ENCODE results near the gene ZNF513. TPM values are rescaled to one million over a fixed set of nuclear protein-coding genes. Genes with fewer than 3 reads are reported as not detected.

ZNF513 gene
- total RNA-seq, 1 experiment from 2014 or later, result 19.2 TPM

DNA sequence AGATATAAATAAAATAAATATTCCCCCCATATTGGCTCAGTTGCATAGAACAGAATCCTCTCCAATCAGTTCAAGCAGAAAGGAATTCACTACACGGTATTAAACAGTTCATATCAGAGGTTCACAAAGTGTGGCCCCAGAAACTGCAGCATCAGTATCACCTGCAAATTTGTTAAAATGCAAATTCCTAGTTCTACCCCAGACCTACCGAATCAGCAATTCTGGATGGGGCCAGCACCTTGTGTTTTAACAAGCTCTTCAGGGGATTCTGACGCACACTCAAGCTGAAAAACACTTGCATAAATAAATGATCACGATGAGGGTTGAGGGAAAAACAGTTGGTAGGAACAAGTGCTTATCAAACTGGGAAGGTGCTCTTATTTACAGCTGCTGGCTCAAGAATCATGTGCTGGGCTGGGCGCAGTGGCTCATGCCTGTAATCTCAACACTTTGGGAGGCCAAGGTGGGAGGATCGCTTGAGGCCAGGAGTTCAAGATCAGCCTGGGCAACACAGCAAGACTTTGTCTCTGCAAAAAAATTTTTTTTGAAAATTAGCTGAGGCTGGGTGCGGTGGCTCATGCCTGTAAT, 30.3 kb downstream of the ZNF513 start:
- no peaks in the 10 kb centered on the region for H3K27me3 Mint-ChIP-seq (ENCODE audit: insufficient read depth, unreplicated experiment)
- POLR2A ChIA-PET, result no interaction called here
- H3K9me3 ChIP-seq, result no peaks in the 10 kb centered on the region
- no peak overlapping the region for H3K4me3 ChIP-seq (ENCODE audit: low read depth, low read length)
- no peak overlapping the region for H3K4me3 Mint-ChIP-seq (ENCODE audit: unreplicated experiment)
- H3K36me3 ChIP-seq (ENCODE audit: control insufficient read depth, insufficient read depth, low read length), result no peaks in the 10 kb centered on the region
- BruUV-seq (replicated peaks), result no TSS peak
- no peaks in the 10 kb centered on the region for H3K9me3 Mint-ChIP-seq (ENCODE audit: unreplicated experiment)
- intact Hi-C loops (cut with micrococcal nuclease; ENCODE audit: unreplicated experiment), result no loop called here
- peaks cover 35% of the 10 kb centered on the region for H3K36me3 Mint-ChIP-seq (ENCODE audit: insufficient read depth, unreplicated experiment)
- H3K4me1 Mint-ChIP-seq (ENCODE audit: low read depth, unreplicated experiment), result peaks cover 8% of the 10 kb centered on the region
- TF ChIP-seq, protein P1, sequence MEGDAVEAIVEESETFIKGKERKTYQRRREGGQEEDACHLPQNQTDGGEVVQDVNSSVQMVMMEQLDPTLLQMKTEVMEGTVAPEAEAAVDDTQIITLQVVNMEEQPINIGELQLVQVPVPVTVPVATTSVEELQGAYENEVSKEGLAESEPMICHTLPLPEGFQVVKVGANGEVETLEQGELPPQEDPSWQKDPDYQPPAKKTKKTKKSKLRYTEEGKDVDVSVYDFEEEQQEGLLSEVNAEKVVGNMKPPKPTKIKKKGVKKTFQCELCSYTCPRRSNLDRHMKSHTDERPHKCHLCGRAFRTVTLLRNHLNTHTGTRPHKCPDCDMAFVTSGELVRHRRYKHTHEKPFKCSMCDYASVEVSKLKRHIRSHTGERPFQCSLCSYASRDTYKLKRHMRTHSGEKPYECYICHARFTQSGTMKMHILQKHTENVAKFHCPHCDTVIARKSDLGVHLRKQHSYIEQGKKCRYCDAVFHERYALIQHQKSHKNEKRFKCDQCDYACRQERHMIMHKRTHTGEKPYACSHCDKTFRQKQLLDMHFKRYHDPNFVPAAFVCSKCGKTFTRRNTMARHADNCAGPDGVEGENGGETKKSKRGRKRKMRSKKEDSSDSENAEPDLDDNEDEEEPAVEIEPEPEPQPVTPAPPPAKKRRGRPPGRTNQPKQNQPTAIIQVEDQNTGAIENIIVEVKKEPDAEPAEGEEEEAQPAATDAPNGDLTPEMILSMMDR (IDR thresholded peaks at IDR 0.05; ENCODE audit: insufficient read depth in 1 of 2, low read depth in 1 of 2, low read length in 1 of 2, severe bottlenecking in 1 of 2, unreplicated experiment in 1 of 2), result no peak
- no peaks in the 10 kb centered on the region for H3K27me3 ChIP-seq (replicated peaks; ENCODE audit: control insufficient read depth, insufficient read depth, low read length)
- CTCF ChIA-PET, result no interaction called here
- no peak for DNase-seq
- H3K27ac Mint-ChIP-seq (ENCODE audit: unreplicated experiment), result no peak overlapping the region
- peaks cover 20% of the 10 kb centered on the region for H3K4me1 ChIP-seq

DNA sequence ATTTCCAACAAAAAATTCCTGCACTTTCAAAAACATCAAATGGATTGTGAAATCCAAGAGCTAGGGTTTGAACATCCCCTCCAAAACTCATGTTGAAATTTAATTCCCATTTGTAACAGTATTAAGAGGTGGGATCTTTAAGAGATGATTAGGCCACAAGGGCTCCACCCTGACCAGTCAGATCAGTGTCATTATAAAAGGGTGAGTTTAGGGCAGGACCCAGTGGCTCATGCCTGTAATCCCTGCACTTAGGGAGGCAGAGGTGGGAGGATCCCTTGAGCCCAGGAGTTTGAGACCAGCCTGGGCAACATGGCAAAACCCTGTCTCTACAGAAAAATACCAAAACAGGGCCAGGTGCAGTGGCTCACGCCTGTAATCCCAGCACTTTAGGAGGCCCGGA, 32.9 kb downstream of the ZNF513 start:
- Histone ChIP-seq H3K4me1 (no peaks in the 10 kb centered on the region), H3K4me3 (ENCODE audit: low read depth, low read length) (no peak overlapping the region), H3K36me3 (ENCODE audit: control insufficient read depth, insufficient read depth, low read length) (no peaks in the 10 kb centered on the region), H3K9me3 (no peaks in the 10 kb centered on the region), H3K27me3 (replicated peaks; ENCODE audit: control insufficient read depth, insufficient read depth, low read length) (no peaks in the 10 kb centered on the region)
- no peak for DNase-seq
- Mint-ChIP-seq H3K36me3 (ENCODE audit: insufficient read depth, unreplicated experiment) (peaks cover 54% of the 10 kb centered on the region), H3K4me3 (ENCODE audit: unreplicated experiment) (no peak overlapping the region), H3K27me3 (ENCODE audit: insufficient read depth, unreplicated experiment) (no peaks in the 10 kb centered on the region), H3K4me1 (ENCODE audit: low read depth, unreplicated experiment) (no peaks in the 10 kb centered on the region), H3K9me3 (ENCODE audit: unreplicated experiment) (no peaks in the 10 kb centered on the region), H3K27ac (ENCODE audit: unreplicated experiment) (no peak overlapping the region)
- BruUV-seq (replicated peaks), result no TSS peak
- ChIA-PET POLR2A (no interaction called here), CTCF (no interaction called here)
- TF ChIP-seq, protein P1 (IDR thresholded peaks at IDR 0.05; ENCODE audit: insufficient read depth in 1 of 2, low read depth in 1 of 2, low read length in 1 of 2, severe bottlenecking in 1 of 2, unreplicated experiment in 1 of 2), result no peak
- intact Hi-C loops (cut with micrococcal nuclease; ENCODE audit: unreplicated experiment), result no loop called here

DNA sequence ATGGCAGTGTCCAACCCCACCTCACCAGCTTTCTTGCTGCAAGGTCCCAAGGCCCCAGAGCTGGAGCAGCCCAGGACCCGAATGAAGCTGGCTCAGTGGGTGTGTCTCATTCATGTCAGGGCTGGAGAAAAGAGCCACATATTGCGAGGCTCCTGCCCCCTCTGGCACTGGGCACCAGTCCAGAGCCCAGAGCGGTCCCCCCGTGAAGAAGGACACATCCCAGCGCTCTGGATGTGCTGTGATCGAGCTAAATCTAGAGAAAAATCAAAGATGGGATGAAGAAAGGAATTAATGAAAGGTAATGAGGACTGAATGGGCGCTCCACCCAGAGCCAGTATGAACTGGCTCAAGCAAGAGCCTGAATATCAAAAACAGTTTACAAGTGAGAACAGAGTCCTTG, 44.4 kb downstream of the ZNF513 start:
- Histone ChIP-seq H3K27me3 (replicated peaks; ENCODE audit: control insufficient read depth, insufficient read depth, low read length) (no peaks in the 10 kb centered on the region), H3K36me3 (ENCODE audit: control insufficient read depth, insufficient read depth, low read length) (peaks cover 12% of the 10 kb centered on the region), H3K4me3 (ENCODE audit: low read depth, low read length) (no peak overlapping the region), H3K9me3 (no peaks in the 10 kb centered on the region), H3K4me1 (no peaks in the 10 kb centered on the region)
- DNase-seq, result no peak
- H3K9me3 Mint-ChIP-seq (ENCODE audit: unreplicated experiment), result no peaks in the 10 kb centered on the region
- H3K36me3 Mint-ChIP-seq (ENCODE audit: insufficient read depth, unreplicated experiment), result peaks cover 68% of the 10 kb centered on the region
- H3K4me1 Mint-ChIP-seq (ENCODE audit: low read depth, unreplicated experiment), result no peaks in the 10 kb centered on the region
- no TSS peak for BruUV-seq (replicated peaks)
- CTCF ChIA-PET, result no interaction called here
- H3K4me3 Mint-ChIP-seq (ENCODE audit: unreplicated experiment), result no peak overlapping the region
- POLR2A ChIA-PET, result no interaction called here
- H3K27me3 Mint-ChIP-seq (ENCODE audit: insufficient read depth, unreplicated experiment), result no peaks in the 10 kb centered on the region
- TF ChIP-seq, protein P1 (IDR thresholded peaks at IDR 0.05; ENCODE audit: insufficient read depth in 1 of 2, low read depth in 1 of 2, low read length in 1 of 2, severe bottlenecking in 1 of 2, unreplicated experiment in 1 of 2), result no peak
- intact Hi-C loops (cut with micrococcal nuclease; ENCODE audit: unreplicated experiment), result no loop called here
- H3K27ac Mint-ChIP-seq (ENCODE audit: unreplicated experiment), result no peak overlapping the region

Data from Caco-2 (cell line).